Thymus (tissue), 11 donors: Measurements from ENCODE around the gene FBXL5. TPM values are rescaled to one million over a fixed set of nuclear protein-coding genes. Genes with fewer than 3 reads are reported as not detected.

Source experiments
- DNase-seq, 9 donors: peaks; one replicate each; pipeline ENCODE4 v3.0.0-alpha.2; 2013; ENCODE audit warnings: low spot score in 9 of 9, low read depth in 6 of 9, missing footprints in 1 of 9
- H3K27ac ChIP-seq, 2 donors: one replicate each; pipeline ENCODE4 v1.5.1; 2013; ENCODE audit warnings: control low read depth in 1 of 2, low read depth in 1 of 2, low read length in 1 of 2, mild to moderate bottlenecking in 1 of 2, moderate library complexity in 1 of 2
- H3K27me3 ChIP-seq, 2 donors: one replicate each; pipeline ENCODE4 v1.5.1; 2013; ENCODE audit warnings: low read length in 1 of 2; ENCODE audit not compliant: control insufficient read depth in 2 of 2, insufficient read depth in 1 of 2
- H3K36me3 ChIP-seq, 2 donors: one replicate each; pipeline ENCODE4 v1.5.1; 2013; ENCODE audit warnings: low read length in 1 of 2, mild to moderate bottlenecking in 1 of 2, moderate library complexity in 1 of 2; ENCODE audit not compliant: control insufficient read depth in 2 of 2, insufficient read depth in 2 of 2
- H3K4me1 ChIP-seq, 2 donors: one replicate each; pipeline ENCODE4 v1.5.1; 2013; ENCODE audit warnings: low read length in 2 of 2; ENCODE audit not compliant: control insufficient read depth in 2 of 2, insufficient read depth in 2 of 2
- H3K4me3 ChIP-seq, 2 donors: one replicate each; pipeline ENCODE4 v1.5.1; 2013; ENCODE audit warnings: low read length in 2 of 2, control low read depth in 1 of 2, mild to moderate bottlenecking in 1 of 2
- H3K9me3 ChIP-seq, 2 donors: one replicate each; pipeline ENCODE4 v1.5.1; 2013; ENCODE audit warnings: low read length in 1 of 2, mild to moderate bottlenecking in 1 of 2; ENCODE audit not compliant: control insufficient read depth in 2 of 2, insufficient read depth in 1 of 2
- WGBS: extraction: QIAGEN DNeasy Blood & Tissue Kit; methylation state at CpG from one replicate; pipeline ENCODE4 v1.1.7; 2013; 5-methylcytosine and 5-hydroxymethylcytosine counted together
- polyA plus RNA-seq: library from polyadenylated mRNA; stranded (reverse); fragments of 200-250 nt; gene quantifications from one replicate; pipeline ENCODE4 v1.2.3, GENCODE V29; 2013
- total RNA-seq: library from RNA; stranded (reverse); fragments of 120-200 nt; gene quantifications from one replicate; pipeline ENCODE4 v1.2.4, GENCODE V29; 2013
- donor health status: healthy.

The FBXL5 gene
- total and polyA plus RNA-seq, 2 donors: 66.7 to 72.6 TPM

- H3K36me3 ChIP-seq: peaks cover 2 to 33% of the 10 kb centered on the region in 2 donors
- no peaks in the 10 kb centered on the region for H3K27me3 ChIP-seq
- peaks cover 3 to 6% of the 10 kb centered on the region in 2 donors for H3K4me1 ChIP-seq
- DNase-seq: peak in 4 of 9 donors; percentile 33 to 80 (median 62)
- H3K27ac ChIP-seq: peak overlapping the region; percentile 87 to 96
- H3K4me3 ChIP-seq: peak overlapping the region; percentile 76 to 87
- no peaks in the 10 kb centered on the region for H3K9me3 ChIP-seq
- WGBS: 65% methylated on average over 6 of the region's 6 CpGs
These were observed 27.3 kb upstream of the FBXL5 start for GRCh38 chr4:15682242-15683142.

DNA sequence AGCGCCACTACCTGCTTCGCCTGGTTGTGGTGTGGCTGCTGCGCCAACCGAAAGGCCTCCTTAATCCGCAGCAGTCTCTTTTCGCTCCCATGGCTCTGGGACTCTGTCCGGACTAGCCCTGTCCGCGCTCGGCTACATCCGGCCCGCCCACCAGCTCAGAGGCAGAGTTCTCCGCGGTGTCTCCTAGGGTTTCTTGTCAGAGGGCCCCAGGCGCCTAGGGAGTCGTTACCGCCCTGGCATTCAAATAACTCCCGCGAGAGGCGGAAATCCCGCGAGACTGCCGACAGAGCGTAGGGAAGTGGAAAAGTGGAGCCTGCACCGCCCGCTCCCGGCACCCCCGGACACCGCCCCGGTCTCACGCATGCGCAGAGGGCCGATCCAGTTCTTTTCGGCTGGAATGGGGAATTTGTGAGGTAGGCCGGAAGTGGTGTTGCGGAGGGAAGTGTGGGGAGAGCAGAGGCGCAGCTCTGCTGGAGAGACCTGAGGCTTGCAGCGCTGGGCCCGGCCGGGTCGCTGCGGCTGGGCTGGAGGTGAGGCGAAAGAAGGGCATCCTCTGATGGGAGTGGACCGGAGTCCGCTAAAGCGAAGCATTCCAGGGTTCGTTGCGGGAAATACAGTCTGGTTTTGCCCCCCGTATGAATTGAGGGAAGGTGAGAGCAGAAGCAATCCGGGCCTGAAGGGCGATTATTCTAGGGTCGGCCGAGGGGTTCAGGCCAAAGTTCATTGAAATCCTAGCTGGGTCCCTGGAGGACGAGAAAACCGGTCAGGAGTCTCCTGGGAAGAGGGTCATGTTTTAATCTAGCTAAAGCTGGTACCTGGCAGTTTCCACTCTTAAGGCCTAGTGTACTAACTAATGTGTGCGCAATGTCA is 26.4 kb upstream of the FBXL5 start, which contains the start of gene FAM200B:
Gene FAM200B, plus strand, starts transcription at position 456 of the 870 bp plus-strand sequence. CDS start 5,151 bp downstream, outside the sequence.
- no peaks in the 10 kb centered on the region for H3K9me3 ChIP-seq
- H3K27me3 ChIP-seq: no peaks in the 10 kb centered on the region
- under 1% methylated on average over 56 of the region's 56 CpGs for WGBS
- H3K4me3 ChIP-seq: peak within 1 kb of the TSS; percentile 76 to 87
- H3K27ac ChIP-seq: peak within 1 kb of the TSS; percentile 87 to 96
- DNase-seq: peak; percentile 94 to 99 (median 96)
- H3K4me1 ChIP-seq: peaks cover 4 to 6% of the 10 kb centered on the region in 2 donors
- H3K36me3 ChIP-seq: peaks cover 2 to 26% of the 10 kb centered on the region in 2 donors

DNA sequence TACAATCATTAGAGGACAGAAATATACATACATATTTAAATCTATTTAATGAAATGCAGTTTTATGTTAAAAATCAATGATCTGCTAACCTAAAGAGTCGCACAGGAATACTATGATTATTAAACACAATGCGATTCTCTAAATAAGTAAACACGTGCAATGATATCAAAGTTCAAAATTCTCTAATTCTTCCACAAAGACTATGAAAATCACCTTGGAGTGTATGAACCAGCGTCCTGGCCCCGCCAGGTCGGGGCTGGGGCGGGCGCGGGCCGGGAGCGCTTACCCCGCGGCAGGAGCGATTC is 25.9 kb upstream of the FBXL5 start:
- peak overlapping the region; percentile 25 to 59 for H3K27ac ChIP-seq
- peaks cover 4 to 6% of the 10 kb centered on the region in 2 donors for H3K4me1 ChIP-seq
- no peak for DNase-seq

DNA sequence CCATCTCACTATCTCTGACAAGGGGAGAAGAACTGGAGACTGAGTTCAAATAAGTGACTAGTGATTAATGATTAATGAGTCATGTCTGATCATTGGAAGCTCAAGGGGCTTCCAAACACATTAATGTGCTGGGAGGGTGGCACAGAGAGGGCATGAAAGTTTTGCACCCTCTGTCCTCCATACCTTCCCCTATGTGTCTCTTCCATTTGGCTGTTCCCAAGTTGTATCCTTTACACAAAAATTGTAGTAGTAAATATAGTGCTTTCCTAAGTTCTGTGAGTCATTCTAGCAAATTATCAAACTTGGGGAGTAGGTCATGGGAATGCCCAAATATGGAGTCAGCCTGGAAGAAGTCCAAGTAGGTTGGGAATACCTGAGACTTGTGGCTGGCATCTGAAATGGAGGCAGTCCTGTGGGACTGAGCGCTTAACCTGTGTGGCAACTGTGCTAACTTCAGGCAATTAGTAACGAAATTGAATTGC is 22.4 kb upstream of the FBXL5 start:
- no peaks in the 10 kb centered on the region for H3K9me3 ChIP-seq

More for the DNA sequence above, 25.9 kb upstream of the FBXL5 start:
- no peaks in the 10 kb centered on the region for H3K9me3 ChIP-seq
- no peaks in the 10 kb centered on the region for H3K27me3 ChIP-seq
- WGBS: 3% methylated on average over 14 of the region's 14 CpGs
- peak overlapping the region; percentile 76 to 87 for H3K4me3 ChIP-seq
- peaks cover 2 to 20% of the 10 kb centered on the region in 2 donors for H3K36me3 ChIP-seq

DNA sequence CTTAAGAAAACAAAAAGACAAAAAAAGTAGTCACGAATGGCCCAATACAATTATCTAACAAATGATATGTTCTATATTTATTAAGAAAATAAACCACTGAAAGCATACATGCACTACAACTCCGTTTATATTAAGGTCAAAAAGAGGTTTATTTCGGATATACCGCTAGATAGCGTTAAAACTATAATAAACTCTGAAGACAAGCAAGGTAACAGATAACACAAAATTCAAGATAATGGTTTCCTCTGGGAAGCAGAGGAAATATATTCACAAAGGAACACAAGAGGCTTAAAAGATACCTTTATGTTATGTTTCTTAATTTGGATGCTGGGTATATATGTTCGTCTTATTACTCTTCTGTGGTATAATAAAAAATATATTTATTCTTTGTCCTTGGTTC is 21.7 kb upstream of the FBXL5 start:
- DNase-seq: no peak
- Histone ChIP-seq H3K27ac (no peak overlapping the region), H3K4me3 (no peak overlapping the region), H3K27me3 (no peaks in the 10 kb centered on the region), H3K36me3 (no peaks in the 10 kb centered on the region), H3K9me3 (no peaks in the 10 kb centered on the region), H3K4me1 (peaks cover 0 to 4% of the 10 kb centered on the region in 2 donors)
- 98% methylated on average over 6 of the region's 6 CpGs for WGBS

More for the DNA sequence above, 22.4 kb upstream of the FBXL5 start:
- H3K4me3 ChIP-seq: no peak overlapping the region
- 97% methylated on average over 2 of the region's 2 CpGs for WGBS
- no peaks in the 10 kb centered on the region for H3K36me3 ChIP-seq
- no peaks in the 10 kb centered on the region for H3K27me3 ChIP-seq
- peaks cover 0 to 4% of the 10 kb centered on the region in 2 donors for H3K4me1 ChIP-seq
- H3K27ac ChIP-seq: no peak overlapping the region
- DNase-seq: no peak

GRCh38 chr4:15676039-15676438 is 20.9 kb upstream of the FBXL5 start:
- DNase-seq: no peak
- 97% methylated on average over 1 of the region's 1 CpG for WGBS
- Histone ChIP-seq H3K4me3 (no peak overlapping the region), H3K4me1 (peaks cover 0 to 4% of the 10 kb centered on the region in 2 donors), H3K36me3 (no peaks in the 10 kb centered on the region), H3K9me3 (no peaks in the 10 kb centered on the region), H3K27ac (no peak overlapping the region), H3K27me3 (no peaks in the 10 kb centered on the region)

DNA sequence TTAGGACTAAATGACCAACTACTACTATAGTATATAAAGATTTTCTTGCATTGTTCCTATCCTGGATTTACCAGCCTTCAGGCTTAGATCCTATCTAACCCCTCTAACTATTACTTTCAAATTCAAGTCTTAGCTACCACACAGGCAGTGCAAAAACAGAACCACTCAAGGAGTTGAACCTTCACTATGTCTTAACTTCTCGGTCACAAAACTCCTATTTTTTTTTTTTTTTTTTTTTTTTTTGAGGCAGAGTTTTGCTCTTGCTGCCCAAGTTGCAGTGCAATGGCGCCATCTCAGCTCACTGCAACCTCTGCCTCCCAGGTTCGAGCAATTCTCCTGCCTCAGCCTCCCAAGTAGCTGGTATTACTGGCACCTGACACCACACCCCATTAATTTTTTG is 20.2 kb upstream of the FBXL5 start:
- H3K27me3 ChIP-seq: no peaks in the 10 kb centered on the region
- 97% methylated on average over 3 of the region's 3 CpGs for WGBS
- H3K36me3 ChIP-seq: no peaks in the 10 kb centered on the region
- H3K4me3 ChIP-seq: no peak overlapping the region
- peaks cover 0 to 4% of the 10 kb centered on the region in 2 donors for H3K4me1 ChIP-seq
- no peak overlapping the region for H3K27ac ChIP-seq
- H3K9me3 ChIP-seq: no peaks in the 10 kb centered on the region
- no peak for DNase-seq

- DNase-seq: no peak
- Histone ChIP-seq H3K4me3 (no peak overlapping the region), H3K4me1 (peaks cover 0 to 4% of the 10 kb centered on the region in 2 donors), H3K36me3 (no peaks in the 10 kb centered on the region), H3K27me3 (no peaks in the 10 kb centered on the region), H3K9me3 (no peaks in the 10 kb centered on the region), H3K27ac (no peak overlapping the region)
- WGBS: 99% methylated on average over 4 of the region's 4 CpGs
These were observed 19.8 kb upstream of the FBXL5 start for GRCh38 chr4:15674926-15675325.
